Endothelial cell of umbilical vein (primary cell): Measurements from ENCODE around the gene RTKN2.

Source experiments
- CTCF ChIP-seq, 2 donors: IDR thresholded peaks; 1 replicate in 1 of 2; 2 replicates in 1 of 2; pipeline ENCODE4 v1.5.1; 2011; ENCODE audit warnings: low read length in 2 of 2, mild to moderate bottlenecking in 2 of 2, moderate library complexity in 2 of 2, control low read depth in 1 of 2, inconsistent platforms in 1 of 2, low read depth in 1 of 2; ENCODE audit not compliant: insufficient read depth in 1 of 2; ENCODE audit errors: extremely low read depth in 1 of 2
- POLR2A ChIP-seq: IDR thresholded peaks from 2 replicates; pipeline ENCODE4 v1.6.1; 2012; ENCODE audit warnings: low read depth, mild to moderate bottlenecking, control low read depth, low read length

- TF ChIP-seq CTCF (IDR thresholded peaks at IDR 0.05; ENCODE audit: extremely low read depth in 1 of 2, insufficient read depth in 1 of 2, low read depth in 1 of 2, low read length in 2 of 2) (no peak), POLR2A (no peak)
Observed at GRCh38 chr10:62250594-62251198, 17.9 kb downstream of the RTKN2 start.
